Kidney (tissue), 14 donors: ENCODE results near the gene LENG1. TPM values are rescaled to one million over a fixed set of nuclear protein-coding genes. Genes with fewer than 3 reads are reported as not detected.

ENCODE experiments used
- DNase-seq, 5 donors: peaks; one replicate each; pipeline ENCODE4 v3.0.0-alpha.2; 2013 to 2020
- FAIRE-seq: peaks from 2 replicates; lab custom pipeline; 2012; peaks lifted over from hg19 to GRCh38; lab: Jason Lieb, UNC
- H3K27ac ChIP-seq, 2 donors: one replicate each; pipeline ENCODE4 v1.7.0; 2013; ENCODE audit warnings: low read depth in 2 of 2, low read length in 2 of 2, inconsistent platforms in 1 of 2
- H3K27me3 ChIP-seq: one replicate; pipeline ENCODE4 v1.7.1; 2013; ENCODE audit warnings: low read length, inconsistent platforms; ENCODE audit not compliant: control insufficient read depth, insufficient read depth
- H3K36me3 ChIP-seq, 3 donors: one replicate each; pipeline versions ENCODE4 v1.7.0 to v1.7.1; 2013; ENCODE audit warnings: low read length in 3 of 3, control low read depth in 1 of 3, inconsistent platforms in 1 of 3; ENCODE audit not compliant: insufficient read depth in 3 of 3, control insufficient read depth in 2 of 3
- H3K4me1 ChIP-seq, 3 donors: one replicate each; pipeline versions ENCODE4 v1.7.0 to v1.7.1; 2013; ENCODE audit warnings: low read length in 3 of 3, inconsistent platforms in 1 of 3, low read depth in 1 of 3; ENCODE audit not compliant: control insufficient read depth in 2 of 3, insufficient read depth in 2 of 3
- H3K4me3 ChIP-seq, 3 donors: one replicate each; pipeline versions ENCODE4 v1.7.0 to v1.8.1; 2013; ENCODE audit warnings: low read length in 3 of 3, control low read depth in 1 of 3, inconsistent platforms in 1 of 3
- H3K9ac ChIP-seq, 3 donors: one replicate each; pipeline versions ENCODE4 v1.7.0 to v1.7.1; 2013; ENCODE audit warnings: low read length in 3 of 3, control low read depth in 1 of 3, inconsistent platforms in 1 of 3
- H3K9me3 ChIP-seq, 3 donors: one replicate each; pipeline versions ENCODE4 v1.7.0 to v1.7.1; 2013; ENCODE audit warnings: low read length in 3 of 3, control low read depth in 1 of 3, inconsistent platforms in 1 of 3; ENCODE audit not compliant: control insufficient read depth in 2 of 3, insufficient read depth in 1 of 3
- CTCF ChIP-seq: IDR thresholded peaks from 3 replicates; pipeline ENCODE4 v1.5.1; 2012; ENCODE audit warnings: mild to moderate bottlenecking, moderate library complexity, borderline replicate concordance; ENCODE audit not compliant: insufficient read depth; ENCODE audit errors: extremely low read depth
- intact Hi-C: fragments of 100-400 bp; cut with DNase I; formaldehyde crosslinking; loops from one replicate; pipeline ENCODE4 v1.11.1; 2022
- polyA plus RNA-seq: library from polyadenylated mRNA; stranded (reverse); fragments of 350-450 nt; fragmentation: Illumina TruSeq; extraction: RNeasy Lipid Tissue Mini Kit (QIAGEN cat#74804); gene quantifications from one replicate; pipeline ENCODE4 v1.2.3, GENCODE V29; 2014; ENCODE audit warnings: low read depth, low replicate concordance; ENCODE audit not compliant: insufficient read depth
- total RNA-seq: library from RNA; stranded (reverse); fragmentation: NEBNext Ultra II Directional; extraction: Animal tissue kit (Norgen Biotek cat#: 25700); gene quantifications from one replicate; pipeline ENCODE4 v1.2.1, GENCODE V29; 2021
- donor health status: control.
- donor health status: control.
- donor health status: control.
- donor health status: control.
- donor health status: control.
- donor health status: DM: yes; HTN: yes; CAD: no.
- donor health status: Normal renal cell carcinoma (clear cell type).

The LENG1 gene
- total and polyA plus RNA-seq, 2 donors from 2014 or later = 8.0 to 12.2 TPM

- FAIRE-seq = no peak
- intact Hi-C loops = no loop called here
- H3K4me3 ChIP-seq = no peak overlapping the region
- no peaks in the 10 kb centered on the region for H3K27me3 ChIP-seq
- peaks cover 0 to 7% (median 6%) of the 10 kb centered on the region in 3 donors for H3K36me3 ChIP-seq
- H3K9ac ChIP-seq = no peak overlapping the region
- TF ChIP-seq CTCF = no peak
- no peak overlapping the region for H3K27ac ChIP-seq
- H3K4me1 ChIP-seq = peaks cover 0 to 9% (median 0%) of the 10 kb centered on the region in 3 donors
- no peaks in the 10 kb centered on the region for H3K9me3 ChIP-seq
- DNase-seq = peak in 4 of 5 donors; percentile 30 to 85 (median 64)
Measured at GRCh38 chr19:54133312-54133956, 26.1 kb downstream of the LENG1 start.

GRCh38 chr19:54129617-54129996, 29.9 kb downstream of the LENG1 start:
- FAIRE-seq (no peak), DNase-seq (no peak)
- intact Hi-C loops = no loop called here
- no peak for TF ChIP-seq CTCF
- H3K4me3 ChIP-seq = no peak overlapping the region
- H3K9me3 ChIP-seq = no peaks in the 10 kb centered on the region
- H3K27ac ChIP-seq = no peak overlapping the region
- no peak overlapping the region for H3K9ac ChIP-seq
- H3K27me3 ChIP-seq = no peaks in the 10 kb centered on the region
- no peaks in the 10 kb centered on the region for H3K4me1 ChIP-seq
- peaks cover 0 to 30% (median 20%) of the 10 kb centered on the region in 3 donors for H3K36me3 ChIP-seq

GRCh38 chr19:54128796-54129616, 30.5 kb downstream of the LENG1 start:
- Histone ChIP-seq H3K27me3 (no peaks in the 10 kb centered on the region), H3K27ac (no peak overlapping the region), H3K4me1 (no peaks in the 10 kb centered on the region), H3K9me3 (no peaks in the 10 kb centered on the region), H3K4me3 (no peak overlapping the region), H3K9ac (no peak overlapping the region), H3K36me3 (peaks cover 0 to 35% (median 23%) of the 10 kb centered on the region in 3 donors)
- intact Hi-C loops = no loop called here
- peak in 1 of 5 donors; percentile 59 for DNase-seq
- FAIRE-seq = no peak
- TF ChIP-seq CTCF = no peak
